ENCODE data around the gene PDE6B. TPM values are rescaled to one million over a fixed set of nuclear protein-coding genes. Genes with fewer than 3 reads are reported as not detected.

PDE6B gene
- total RNA-seq, 1 experiment from 2014 or later = not detected

DNA sequence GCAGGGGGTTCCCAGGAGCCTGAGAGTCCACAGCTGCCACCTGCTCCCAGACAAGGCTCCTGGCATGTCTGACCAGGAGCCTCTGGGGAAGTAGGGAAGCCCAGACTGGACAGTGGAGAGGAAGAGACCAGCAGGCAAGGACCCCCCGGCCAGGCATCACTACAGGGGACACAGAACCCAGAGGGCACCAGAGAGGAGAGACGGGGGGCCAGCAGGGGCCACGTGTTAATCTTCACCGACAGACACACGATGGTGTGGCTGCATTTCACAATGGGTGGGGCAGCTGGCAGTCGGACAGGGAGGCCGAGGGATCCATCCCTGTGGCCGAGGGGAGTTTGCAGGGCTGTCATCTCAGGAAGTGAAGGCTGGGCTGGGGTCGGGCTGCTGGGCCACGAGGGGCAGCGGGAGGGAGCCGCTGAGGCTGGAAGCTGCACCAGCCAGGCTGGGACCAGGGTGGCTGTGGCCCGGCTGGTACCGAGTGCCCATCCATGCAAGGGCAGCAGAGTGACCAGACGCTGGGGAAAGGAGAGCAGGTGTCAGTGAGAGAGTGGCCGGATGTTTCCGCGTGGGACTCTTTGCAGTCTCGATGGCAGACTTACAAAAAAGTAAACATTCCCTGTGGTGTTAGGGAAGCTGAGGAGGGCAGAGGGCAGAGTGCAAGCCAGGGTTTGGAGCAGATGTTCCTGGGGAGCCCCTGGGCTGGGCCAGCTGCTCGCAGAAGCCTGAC, 4.7 kb downstream of the PDE6B start:
- no peak overlapping the region for H3K4me3 ChIP-seq (ENCODE audit: low read length)
- H4K20me1 ChIP-seq (ENCODE audit: low read length) = no peaks in the 10 kb centered on the region
- no peaks in the 10 kb centered on the region for H3K9me2 ChIP-seq (replicated peaks; ENCODE audit: low read length)
- no peak overlapping the region for H3K4me2 ChIP-seq (ENCODE audit: low read length)
- ChIA-PET CTCF (no interaction called here), POLR2A (ENCODE audit: unreplicated experiment) (no interaction called here)
- BruUV-seq (replicated peaks) = no TSS peak
- H3K9me3 ChIP-seq (ENCODE audit: low read length) = no peaks in the 10 kb centered on the region
- no peaks in the 10 kb centered on the region for H3K4me1 ChIP-seq (ENCODE audit: insufficient read depth, low read length)
- H3K9ac ChIP-seq (ENCODE audit: low read length) = no peak overlapping the region
- H3K79me2 ChIP-seq (ENCODE audit: low read length) = no peaks in the 10 kb centered on the region
- no peaks in the 10 kb centered on the region for H3K36me3 ChIP-seq (ENCODE audit: low read depth, low read length)
- no peak for DNase-seq
- no peaks in the 10 kb centered on the region for H3F3A ChIP-seq (ENCODE audit: low read length, unreplicated experiment)
- no peaks in the 10 kb centered on the region for H3K27me3 ChIP-seq (ENCODE audit: low read length)
- no peak for ATAC-seq
- H3K27ac ChIP-seq (ENCODE audit: low read length) = no peak overlapping the region
- intact Hi-C loops (cut with micrococcal nuclease) = no loop called here
- no peak for TF ChIP-seq EZH2 (IDR thresholded peaks at IDR 0.05; ENCODE audit: low read length, unreplicated experiment)
- TF ChIP-seq, protein P1, sequence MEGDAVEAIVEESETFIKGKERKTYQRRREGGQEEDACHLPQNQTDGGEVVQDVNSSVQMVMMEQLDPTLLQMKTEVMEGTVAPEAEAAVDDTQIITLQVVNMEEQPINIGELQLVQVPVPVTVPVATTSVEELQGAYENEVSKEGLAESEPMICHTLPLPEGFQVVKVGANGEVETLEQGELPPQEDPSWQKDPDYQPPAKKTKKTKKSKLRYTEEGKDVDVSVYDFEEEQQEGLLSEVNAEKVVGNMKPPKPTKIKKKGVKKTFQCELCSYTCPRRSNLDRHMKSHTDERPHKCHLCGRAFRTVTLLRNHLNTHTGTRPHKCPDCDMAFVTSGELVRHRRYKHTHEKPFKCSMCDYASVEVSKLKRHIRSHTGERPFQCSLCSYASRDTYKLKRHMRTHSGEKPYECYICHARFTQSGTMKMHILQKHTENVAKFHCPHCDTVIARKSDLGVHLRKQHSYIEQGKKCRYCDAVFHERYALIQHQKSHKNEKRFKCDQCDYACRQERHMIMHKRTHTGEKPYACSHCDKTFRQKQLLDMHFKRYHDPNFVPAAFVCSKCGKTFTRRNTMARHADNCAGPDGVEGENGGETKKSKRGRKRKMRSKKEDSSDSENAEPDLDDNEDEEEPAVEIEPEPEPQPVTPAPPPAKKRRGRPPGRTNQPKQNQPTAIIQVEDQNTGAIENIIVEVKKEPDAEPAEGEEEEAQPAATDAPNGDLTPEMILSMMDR (conservative IDR thresholded peaks at IDR 0.05; ENCODE audit: low read depth, low read length) = no peak
- no peak for TF ChIP-seq EZH2phosphoT487 (IDR thresholded peaks at IDR 0.05; ENCODE audit: borderline replicate concordance, low read length)
- H2AFZ ChIP-seq (ENCODE audit: low read length) = no peak overlapping the region

DNA sequence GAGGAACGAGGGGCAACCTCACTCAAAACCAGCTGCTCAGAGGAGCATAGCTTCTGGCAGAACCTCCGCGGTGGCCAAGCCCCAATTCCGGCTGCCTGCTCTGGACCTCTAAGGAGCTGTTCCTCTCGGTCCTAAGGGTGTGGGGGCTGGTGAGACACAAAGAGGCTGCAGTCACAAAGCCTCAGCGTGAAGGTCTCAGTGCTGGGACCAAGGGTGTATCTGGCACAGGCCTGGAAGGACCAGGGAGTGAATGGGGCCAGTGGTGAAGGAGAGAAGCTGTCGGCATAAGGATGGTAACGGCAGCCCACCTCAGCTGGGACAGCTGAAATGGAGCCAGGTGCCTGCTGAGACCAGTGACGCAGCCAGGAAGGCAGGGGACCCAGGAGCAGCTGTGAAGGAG, 5.3 kb downstream of the PDE6B start:
- Histone ChIP-seq H2AFZ (ENCODE audit: low read length) (no peak overlapping the region), H3K27ac (ENCODE audit: low read length) (no peak overlapping the region), H3F3A (ENCODE audit: low read length, unreplicated experiment) (no peaks in the 10 kb centered on the region), H3K27me3 (ENCODE audit: low read length) (0 out of 2 replicates have a peak, but pooled peaks cover 3% of the 10 kb centered on the region), H3K4me2 (ENCODE audit: low read length) (no peak overlapping the region), H4K20me1 (ENCODE audit: low read length) (no peaks in the 10 kb centered on the region), H3K79me2 (ENCODE audit: low read length) (no peaks in the 10 kb centered on the region), H3K4me3 (ENCODE audit: low read length) (no peak overlapping the region), H3K36me3 (ENCODE audit: low read depth, low read length) (no peaks in the 10 kb centered on the region), H3K9me2 (replicated peaks; ENCODE audit: low read length) (no peaks in the 10 kb centered on the region), H3K9ac (ENCODE audit: low read length) (no peak overlapping the region), H3K9me3 (ENCODE audit: low read length) (no peaks in the 10 kb centered on the region), H3K4me1 (ENCODE audit: insufficient read depth, low read length) (no peaks in the 10 kb centered on the region)
- POLR2A ChIA-PET (ENCODE audit: unreplicated experiment) = no interaction called here
- BruUV-seq (replicated peaks) = no TSS peak
- ATAC-seq (no peak), DNase-seq (no peak)
- CTCF ChIA-PET = no interaction called here
- no peak for TF ChIP-seq EZH2 (IDR thresholded peaks at IDR 0.05; ENCODE audit: low read length, unreplicated experiment)
- TF ChIP-seq, protein P1 (conservative IDR thresholded peaks at IDR 0.05; ENCODE audit: low read depth, low read length) = no peak
- TF ChIP-seq EZH2phosphoT487 (IDR thresholded peaks at IDR 0.05; ENCODE audit: borderline replicate concordance, low read length) = no peak
- intact Hi-C loops (cut with micrococcal nuclease) = no loop called here

DNA sequence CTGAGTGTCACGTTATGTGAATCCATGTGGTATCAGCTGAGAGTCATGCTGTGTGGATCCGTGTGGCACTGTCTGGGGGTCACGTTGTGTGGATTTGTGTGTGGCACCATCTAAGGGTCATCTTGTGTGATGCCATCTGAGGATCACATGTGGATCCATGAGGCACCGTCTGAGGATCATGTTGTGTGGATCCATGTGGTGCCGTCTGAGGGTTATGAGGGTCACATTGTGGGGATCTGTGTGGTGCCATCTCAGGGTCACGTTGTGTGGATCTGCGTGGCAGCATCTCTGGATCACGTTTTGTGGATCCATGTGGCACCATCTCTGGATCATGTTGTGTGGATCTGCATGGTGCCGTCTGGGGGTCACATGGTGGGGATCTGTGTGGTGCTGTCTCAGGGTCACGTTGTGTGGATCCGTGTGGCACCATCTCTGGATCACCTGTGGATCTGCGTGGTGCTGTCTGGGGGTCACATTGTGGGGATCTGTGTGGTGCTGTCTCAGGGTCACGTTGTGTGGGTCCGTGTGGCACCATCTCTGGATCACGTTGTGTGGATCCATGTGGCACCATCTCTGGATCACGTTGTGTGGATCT, 6.9 kb downstream of the PDE6B start:
- H3K4me1 ChIP-seq (ENCODE audit: insufficient read depth, low read length) = no peaks in the 10 kb centered on the region
- peaks cover 8% of the 10 kb centered on the region; the same call in 1 of the 2 replicates for H3K27me3 ChIP-seq (ENCODE audit: low read length)
- no peak overlapping the region for H3K27ac ChIP-seq (ENCODE audit: low read length)
- no peaks in the 10 kb centered on the region for H4K20me1 ChIP-seq (ENCODE audit: low read length)
- no TSS peak for BruUV-seq (replicated peaks)
- no peaks in the 10 kb centered on the region for H3K79me2 ChIP-seq (ENCODE audit: low read length)
- POLR2A ChIA-PET (ENCODE audit: unreplicated experiment) = no interaction called here
- no peaks in the 10 kb centered on the region for H3K9me2 ChIP-seq (replicated peaks; ENCODE audit: low read length)
- H3K4me2 ChIP-seq (ENCODE audit: low read length) = no peak overlapping the region
- no peaks in the 10 kb centered on the region for H3K36me3 ChIP-seq (ENCODE audit: low read depth, low read length)
- intact Hi-C loops (cut with micrococcal nuclease) = no loop called here
- CTCF ChIA-PET = no interaction called here
- ATAC-seq = no peak
- H3K9ac ChIP-seq (ENCODE audit: low read length) = no peak overlapping the region
- no peak overlapping the region for H3K4me3 ChIP-seq (ENCODE audit: low read length)
- DNase-seq = no peak
- TF ChIP-seq EZH2phosphoT487 (IDR thresholded peaks at IDR 0.05; ENCODE audit: borderline replicate concordance, low read length) (no peak), EZH2 (IDR thresholded peaks at IDR 0.05; ENCODE audit: low read length, unreplicated experiment) (no peak)
- TF ChIP-seq, protein P1 (conservative IDR thresholded peaks at IDR 0.05; ENCODE audit: low read depth, low read length) = no peak
- H3F3A ChIP-seq (ENCODE audit: low read length, unreplicated experiment) = no peaks in the 10 kb centered on the region
- no peaks in the 10 kb centered on the region for H3K9me3 ChIP-seq (ENCODE audit: low read length)
- H2AFZ ChIP-seq (ENCODE audit: low read length) = no peak overlapping the region

Measured in PC-3 (cell line).